GM12878 (cell line): ENCODE results near the gene CD63. TPM values are rescaled to one million over a fixed set of nuclear protein-coding genes. Genes with fewer than 3 reads are reported as not detected.

ENCODE experiments used
- ATAC-seq: fragments of 200-7000 bp; cut with Tn5 transposase; 3 replicates; pipeline ENCODE4 v1.9.1; 2020; ENCODE audit warnings: mild to moderate bottlenecking, moderate library complexity
- BruUV-seq: library from RNA; stranded (reverse); fragments of 400-500 nt; replicated peaks from 2 replicates; lab custom pipeline; 2021; lab: Mats Ljungman, UMichigan
- CTCF ChIA-PET: fragments of 300-600 bp; sonication (Branson Sonifier 250); formaldehyde crosslinking; extraction: SDS; loops from one replicate; lab custom pipeline; 2021; ENCODE audit warnings: inconsistent platforms; lab: Yijun Ruan, JAX
- POLR2A ChIA-PET: fragments of 350-600 bp; formaldehyde crosslinking; extraction: SDS; loops from one replicate; lab custom pipeline; 2021; ENCODE audit warnings: inconsistent platforms; lab: Charles Lee
- RAD21 ChIA-PET: fragments of 300-600 bp; sonication (Branson Sonifier 250); formaldehyde crosslinking; loops from one replicate; lab custom pipeline; 2023; ENCODE audit warnings: antibody characterized with exemption; ENCODE audit not compliant: unreplicated experiment; lab: Charles Lee
- SMC1A ChIA-PET: fragments of 300-600 bp; sonication (Branson Sonifier 250); formaldehyde crosslinking; loops from one replicate; lab custom pipeline; 2023; ENCODE audit not compliant: unreplicated experiment, uncharacterized antibody; lab: Charles Lee
- DNase-seq: peaks from one replicate; pipeline ENCODE4 v3.0.0-alpha.2; 2011; ENCODE audit warnings: low read depth, low spot score
- FAIRE-seq: peaks from 3 replicates; lab custom pipeline; 2011; peaks lifted over from hg19 to GRCh38; lab: Jason Lieb, UNC
- H2AFZ ChIP-seq: 2 replicates; pipeline ENCODE4 v1.6.0; 2011; ENCODE audit warnings: low read depth, low read length, control low read depth; ENCODE audit not compliant: control insufficient read depth
- H3K27ac ChIP-seq: 2 replicates; pipeline ENCODE4 v1.5.1; 2011; ENCODE audit warnings: control low read depth; ENCODE audit not compliant: control insufficient read depth, insufficient read depth
- H3K27me3 ChIP-seq, 2 experiments: replicated peaks in 1 of 2; 2 replicates each; pipeline versions ENCODE4 v1.6.0 to v1.6.1; 2011; ENCODE audit warnings: low read length in 1 of 2; ENCODE audit not compliant: control insufficient read depth in 2 of 2, insufficient read depth in 2 of 2
- H3K36me3 ChIP-seq, 2 experiments: 2 replicates each; pipeline ENCODE4 v1.5.1; 2011; ENCODE audit warnings: low read length in 1 of 2; ENCODE audit not compliant: control insufficient read depth in 2 of 2, insufficient read depth in 2 of 2
- H3K4me1 ChIP-seq: 2 replicates; pipeline ENCODE4 v1.6.1; 2011; ENCODE audit warnings: mild to moderate bottlenecking, low read length, moderate library complexity, mixed read lengths; ENCODE audit not compliant: control insufficient read depth, insufficient read depth
- H3K4me2 ChIP-seq: 2 replicates; pipeline ENCODE4 v1.6.0; 2011; ENCODE audit warnings: control low read depth; ENCODE audit not compliant: control insufficient read depth, insufficient read depth
- H3K4me3 ChIP-seq: fragments of 200-600 bp; sonication (generic); 2 replicates; pipeline ENCODE4 v1.5.1; 2016
- H3K79me2 ChIP-seq: 2 replicates; pipeline ENCODE4 v1.6.0; 2011; ENCODE audit warnings: low read length; ENCODE audit not compliant: control insufficient read depth, insufficient read depth
- H3K9ac ChIP-seq: 2 replicates; pipeline ENCODE4 v1.8.0; 2011; ENCODE audit warnings: low read length, control low read depth, mixed read lengths; ENCODE audit not compliant: control insufficient read depth, insufficient read depth
- H3K9me3 ChIP-seq: replicated peaks from 3 replicates; pipeline ENCODE4 v1.5.1; 2011; ENCODE audit warnings: mild to moderate bottlenecking, low read length; ENCODE audit not compliant: control insufficient read depth, insufficient read depth
- H4K20me1 ChIP-seq: 2 replicates; pipeline ENCODE4 v1.6.0; 2011; ENCODE audit not compliant: control insufficient read depth, insufficient read depth
- CBX5 ChIP-seq: sonication (generic); IDR thresholded peaks from 2 replicates; pipeline ENCODE4 v1.6.1; 2016; ENCODE audit warnings: low read depth, moderate library complexity, mild to moderate bottlenecking, inconsistent platforms
- HDAC6 ChIP-seq: fragments of 200-600 bp; sonication (generic); IDR thresholded peaks from one replicate; pipeline ENCODE4 v1.8.0; 2017; ENCODE audit warnings: antibody characterized with exemption; ENCODE audit not compliant: unreplicated experiment
- MEF2B ChIP-seq: fragments of 450-650 bp; IDR thresholded peaks from 2 replicates; pipeline ENCODE4 v1.6.1; 2018; ENCODE audit warnings: mild to moderate bottlenecking, moderate library complexity; ENCODE audit not compliant: partially characterized antibody, poor library complexity, severe bottlenecking
- RAD21 ChIP-seq: IDR thresholded peaks from 2 replicates; pipeline ENCODE4 v1.6.1; 2011; ENCODE audit warnings: mild to moderate bottlenecking, low read depth, low read length, moderate library complexity; ENCODE audit not compliant: insufficient read depth
- TCF3 ChIP-seq: IDR thresholded peaks from 2 replicates; pipeline ENCODE4 v1.6.1; 2012; ENCODE audit warnings: low read depth, mild to moderate bottlenecking, low read length, borderline replicate concordance; ENCODE audit not compliant: insufficient read depth
- WGBS: methylation state at CpG from one replicate; pipeline ENCODE4 v1.1.6; 2016; ENCODE audit warnings: low lambda C conversion rate; ENCODE audit not compliant: insufficient replicate concordance, insufficient coverage; ENCODE audit errors: missing lambda C conversion rate; 5-methylcytosine and 5-hydroxymethylcytosine counted together
- in situ Hi-C: fragments of 300-500 bp; cut with MboI; formaldehyde crosslinking; loops from 9 replicates; pipeline ENCODE4 v1.14.3; 2018; ENCODE audit warnings: mixed read lengths
- intact Hi-C: fragments of 100-400 bp; cut with micrococcal nuclease; formaldehyde crosslinking; loops from one replicate; pipeline ENCODE4 v1.14.2; 2022; ENCODE audit not compliant: unreplicated experiment
- polyA plus RNA-seq, 11 experiments: library from polyadenylated mRNA; depleted of rRNA in 4 of 11; unstranded in 6 of 11; stranded (reverse) in 5 of 11; fragments of >200 nt; fragmentation: Nextera tagmentation in 4 of 11; fragmentation: Illumina TruSeq in 1 of 11; extraction: Ambion mirVana in 4 of 11; extraction: Trizol in 1 of 11; gene quantifications; 1 replicate in 1 of 11; 2 replicates in 10 of 11; pipeline versions ENCODE4 v1.2.1 to v1.2.3, GENCODE V29; 2011 to 2016; ENCODE audit warnings: inconsistent platforms in 2 of 11, missing spikeins in 2 of 11, low read depth in 1 of 11
- total RNA-seq, 4 experiments: library from RNA; depleted of rRNA in 3 of 4; stranded (reverse); fragments of >200 nt in 3 of 4; fragmentation: Illumina TruSeq in 1 of 4; extraction: Trizol in 1 of 4; gene quantifications; 2 replicates each; pipeline versions ENCODE4 v1.2.1 to v1.2.3, GENCODE V29; 2013 to 2021

CD63 gene
- total and polyA plus RNA-seq, 10 of the 15 experiments (the other 5 are each of a cell fraction or from before 2014, with no cell fraction given) = 147 to 220 (median 183) TPM

- Histone ChIP-seq H2AFZ (no peak overlapping the region; the same call in 1 of the 2 replicates), H4K20me1 (no peaks in the 10 kb centered on the region), H3K9me3 (no peaks in the 10 kb centered on the region), H3K27me3 (no peaks in the 10 kb centered on the region), H3K9ac (peak overlapping the region; percentile 18; the same call in 1 of the 2 replicates), H3K27ac (no peak overlapping the region), H3K4me1 (peaks cover 5% of the 10 kb centered on the region), H3K36me3 (peaks cover 2 to 3% of the 10 kb centered on the region in 2 experiments; a peak in 2 of 4 replicates), H3K4me2 (peak overlapping the region; percentile 71), H3K4me3 (peak overlapping the region; percentile 79), H3K79me2 (peaks cover 2% of the 10 kb centered on the region)
- DNase-seq = no peak
- no peak for FAIRE-seq
- intact Hi-C loops (no loop called here), in situ Hi-C loops (no loop called here)
- TSS peak; percentile 49 for BruUV-seq
- TF ChIP-seq CBX5 = no peak
- peak; percentile 10 for TF ChIP-seq MEF2B
- no peak for TF ChIP-seq RAD21
- TF ChIP-seq HDAC6 = no peak
- TF ChIP-seq TCF3 = no peak
- RAD21 ChIA-PET = interaction anchor here (0.6 to 2.9 kb wide), 17 partner anchors 15 to 375 kb away, joined by 3 to 12 read pairs (median 4); partner anchors contain the start of genes CD63, DNAJC14, ORMDL2 and PYM1
- SMC1A ChIA-PET = interaction anchor here (0.6 to 4.4 kb wide), 16 partner anchors 9 to 296 kb away, joined by 3 to 21 read pairs (median 4); partner anchors contain the start of genes DNAJC14, ORMDL2, RAB5B and SARNP
- CTCF ChIA-PET = interaction anchor here (0.5 to 5.0 kb wide), 18 partner anchors 14 to 293 kb away, joined by 3 to 32 read pairs (median 4); partner anchors contain the start of genes CD63, DNAJC14, ORMDL2 and PYM1
- POLR2A ChIA-PET = interaction anchor here (0.6 to 5.7 kb wide), 16 partner anchors 10 to 477 kb away, joined by 3 to 38 read pairs (median 4); partner anchors contain the start of genes CD63, DNAJC14, ORMDL2 and PYM1
- 24% methylated on average over 11 of the region's 11 CpGs for WGBS
- peak; percentile 2; the same call in 1 of the 3 replicates for ATAC-seq
These were observed 15.7 kb upstream of the CD63 start for GRCh38 chr12:55744340-55745030.
